WI38 (cell line): ENCODE data around the gene ROR1.
"Not testable (repeated sequence)": the region's sequence is repeated elsewhere in the genome, so short reads cannot be mapped to it uniquely, and the experiment has no call there.

ENCODE experiments used
- H3K4me3 ChIP-seq: 2 replicates; pipeline ENCODE4 v1.5.1; 2011; ENCODE audit warnings: low read depth, mild to moderate bottlenecking, control low read depth, low read length
- TF ChIP-seq, protein P1 (sequence below): IDR thresholded peaks from 2 replicates; pipeline ENCODE4 v1.5.1; 2012; ENCODE audit warnings: low read depth, mild to moderate bottlenecking, control low read depth, low read length

The ROR1 gene

DNA sequence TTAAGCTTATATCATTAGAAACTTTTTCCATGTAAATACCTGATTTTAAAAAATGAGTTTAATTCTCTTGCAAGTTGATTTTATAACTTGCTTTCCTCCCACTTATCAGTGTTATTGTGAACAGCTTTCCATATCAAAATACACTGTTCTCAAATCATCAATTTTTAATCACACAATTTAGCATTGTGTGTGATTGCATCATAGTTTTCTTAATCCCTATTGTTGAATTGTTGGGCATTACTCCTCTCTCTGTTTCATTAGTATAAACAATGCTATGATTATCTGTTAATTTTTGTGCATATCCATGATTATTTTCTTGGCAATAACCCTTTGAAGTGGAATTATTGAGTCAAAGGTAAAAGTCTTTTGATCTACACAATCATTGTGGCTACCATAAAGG lies 48.7 kb downstream of the ROR1 start:
- H3K4me3 ChIP-seq = no peak overlapping the region
- TF ChIP-seq, protein P1, sequence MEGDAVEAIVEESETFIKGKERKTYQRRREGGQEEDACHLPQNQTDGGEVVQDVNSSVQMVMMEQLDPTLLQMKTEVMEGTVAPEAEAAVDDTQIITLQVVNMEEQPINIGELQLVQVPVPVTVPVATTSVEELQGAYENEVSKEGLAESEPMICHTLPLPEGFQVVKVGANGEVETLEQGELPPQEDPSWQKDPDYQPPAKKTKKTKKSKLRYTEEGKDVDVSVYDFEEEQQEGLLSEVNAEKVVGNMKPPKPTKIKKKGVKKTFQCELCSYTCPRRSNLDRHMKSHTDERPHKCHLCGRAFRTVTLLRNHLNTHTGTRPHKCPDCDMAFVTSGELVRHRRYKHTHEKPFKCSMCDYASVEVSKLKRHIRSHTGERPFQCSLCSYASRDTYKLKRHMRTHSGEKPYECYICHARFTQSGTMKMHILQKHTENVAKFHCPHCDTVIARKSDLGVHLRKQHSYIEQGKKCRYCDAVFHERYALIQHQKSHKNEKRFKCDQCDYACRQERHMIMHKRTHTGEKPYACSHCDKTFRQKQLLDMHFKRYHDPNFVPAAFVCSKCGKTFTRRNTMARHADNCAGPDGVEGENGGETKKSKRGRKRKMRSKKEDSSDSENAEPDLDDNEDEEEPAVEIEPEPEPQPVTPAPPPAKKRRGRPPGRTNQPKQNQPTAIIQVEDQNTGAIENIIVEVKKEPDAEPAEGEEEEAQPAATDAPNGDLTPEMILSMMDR = no peak

DNA sequence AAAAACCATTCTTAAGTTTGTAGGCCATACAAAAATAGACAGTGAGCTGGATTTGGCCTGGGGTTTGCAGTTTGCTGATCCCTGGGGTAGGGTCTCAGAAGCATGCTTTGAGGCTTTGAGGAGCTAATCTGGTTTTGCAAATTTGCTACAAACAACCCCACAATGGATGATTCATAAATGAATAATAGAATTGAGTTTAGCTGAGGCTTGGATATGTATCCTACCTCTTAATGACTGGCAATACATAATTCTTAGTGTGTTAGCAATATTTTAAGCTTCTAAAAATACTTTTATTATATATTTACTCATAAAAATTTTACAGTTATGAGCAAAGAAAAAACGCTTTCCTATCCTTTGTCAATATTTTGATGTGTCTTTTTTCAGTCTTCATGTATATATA lies 50.6 kb downstream of the ROR1 start:
- TF ChIP-seq, protein P1 = no peak
- H3K4me3 ChIP-seq = no peak overlapping the region

DNA sequence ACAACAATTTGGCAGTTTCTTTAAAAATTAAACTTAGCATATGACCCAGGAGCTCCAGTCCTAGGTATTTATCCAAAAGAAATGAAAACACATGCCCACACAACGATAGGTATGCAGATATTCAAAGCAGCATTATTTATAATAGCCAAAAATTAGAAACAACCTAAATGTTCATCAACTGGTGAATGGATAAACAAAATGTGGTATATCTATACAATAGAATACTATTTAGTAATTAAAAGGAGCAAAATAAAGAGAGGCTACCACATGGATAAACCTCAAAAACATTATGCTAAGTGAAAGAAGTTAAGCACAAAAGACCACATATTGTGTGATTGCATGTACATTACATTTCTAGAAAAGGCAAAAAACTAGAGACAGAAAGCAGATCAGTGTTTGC lies 51.3 kb downstream of the ROR1 start:
- TF ChIP-seq, protein P1 = no peak

DNA sequence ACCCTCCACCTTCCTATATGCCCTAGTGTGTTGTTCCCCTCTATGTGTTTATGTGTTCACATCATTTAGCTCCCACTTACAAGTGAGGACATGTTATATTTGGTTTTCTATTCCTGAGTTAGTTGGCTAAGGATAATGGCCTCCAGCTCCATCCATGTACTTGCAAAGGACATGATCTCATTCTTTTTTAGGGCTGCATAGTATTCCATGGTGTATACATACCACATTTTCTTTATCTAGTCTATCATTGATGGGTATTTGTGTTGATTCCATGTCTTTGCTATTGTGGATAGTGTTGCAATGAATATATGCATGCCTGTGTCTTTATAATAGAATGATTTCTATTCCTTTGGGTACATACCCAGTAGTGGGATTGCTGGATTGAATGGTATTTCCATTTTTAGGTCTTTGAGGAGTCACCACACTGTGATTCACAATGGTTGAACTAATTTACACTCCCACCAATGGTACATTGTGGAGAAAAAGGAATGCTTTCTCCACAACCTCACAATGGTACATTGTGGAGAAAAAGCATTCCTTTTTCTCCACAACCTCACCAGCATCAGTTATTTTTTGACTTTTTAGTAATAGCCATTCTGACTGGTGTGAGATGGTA lies 52.5 kb downstream of the ROR1 start:
- H3K4me3 ChIP-seq = not testable (repeated sequence)

More for the DNA sequence above, 51.3 kb downstream of the ROR1 start:
- no peak overlapping the region for H3K4me3 ChIP-seq

DNA sequence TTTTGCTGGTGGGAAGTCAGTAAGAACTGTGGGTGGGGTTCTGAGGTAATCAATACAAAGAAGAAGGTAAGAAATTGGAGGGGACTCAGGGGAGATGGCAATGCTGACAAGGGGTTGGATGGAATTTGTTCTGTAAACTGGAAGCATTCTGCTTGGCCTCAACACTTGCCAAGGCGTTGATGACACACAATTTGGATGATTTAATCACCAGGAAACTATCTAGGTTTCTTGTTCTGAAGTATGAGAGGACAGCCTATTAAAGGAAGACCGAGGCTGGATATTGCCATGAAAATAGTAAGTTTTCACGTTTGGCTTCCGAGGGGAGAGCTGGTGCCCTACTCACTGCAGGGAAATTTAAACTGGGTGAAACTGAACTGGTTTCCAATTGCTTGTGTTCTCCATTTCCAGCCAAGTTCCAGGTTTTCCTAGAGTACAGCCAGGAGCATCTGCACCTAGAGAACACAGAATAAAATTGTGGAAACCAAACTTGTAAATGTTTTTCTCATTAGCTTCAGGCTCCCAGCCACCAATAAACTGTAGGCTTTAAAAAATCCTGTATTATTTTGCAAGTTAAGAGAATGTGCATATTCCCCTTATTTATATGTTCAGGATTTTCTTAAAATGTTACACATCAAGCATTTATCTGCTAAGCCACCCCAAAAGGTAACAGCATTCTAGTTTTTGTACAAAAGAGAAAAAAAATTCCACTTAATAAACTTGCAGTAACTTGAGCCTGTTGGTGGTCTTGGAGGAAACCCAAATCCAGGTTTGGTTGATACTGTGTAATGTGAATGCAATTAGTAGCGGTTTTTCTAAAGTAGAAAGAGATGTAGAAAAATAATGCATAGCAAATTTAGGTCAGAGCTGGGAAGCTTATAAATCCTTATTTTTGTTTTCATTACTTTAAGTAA lies 53.8 kb downstream of the ROR1 start:
- no peak overlapping the region for H3K4me3 ChIP-seq
- TF ChIP-seq, protein P1 = no peak

DNA sequence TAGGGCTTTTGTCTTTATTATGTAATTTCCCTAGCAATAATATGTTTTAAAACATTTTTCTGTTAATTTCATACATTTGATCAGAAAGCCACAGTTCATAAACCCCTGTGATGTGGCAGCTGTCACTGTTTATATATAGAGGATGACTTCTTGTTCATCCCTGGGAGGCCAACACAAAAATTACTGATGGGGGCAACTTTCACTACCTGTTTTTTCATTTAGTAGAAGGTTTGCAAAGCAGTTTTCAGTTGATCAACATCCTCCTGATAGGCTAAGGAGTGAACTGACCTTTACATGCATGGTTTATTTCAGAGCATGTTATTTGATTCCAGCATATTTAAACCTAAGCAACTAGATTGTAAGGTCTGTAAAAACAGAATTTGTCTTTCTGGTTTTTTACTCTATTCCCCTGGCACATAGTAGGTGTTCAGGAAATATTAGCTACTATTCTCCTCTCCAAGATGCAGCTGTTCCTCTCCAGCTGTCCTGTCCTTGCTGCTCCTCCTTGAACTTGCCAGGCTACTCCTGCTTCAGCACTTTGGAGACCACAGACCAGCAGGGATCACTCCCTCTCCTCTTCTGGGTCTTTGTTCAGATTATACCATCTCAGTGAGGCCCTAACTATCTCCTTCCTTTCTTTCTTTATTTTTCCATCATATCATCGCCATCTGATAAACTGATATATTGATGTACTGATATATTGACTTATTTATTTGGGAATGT lies 54.7 kb downstream of the ROR1 start:
- TF ChIP-seq, protein P1 = no peak
- H3K4me3 ChIP-seq = no peak overlapping the region

DNA sequence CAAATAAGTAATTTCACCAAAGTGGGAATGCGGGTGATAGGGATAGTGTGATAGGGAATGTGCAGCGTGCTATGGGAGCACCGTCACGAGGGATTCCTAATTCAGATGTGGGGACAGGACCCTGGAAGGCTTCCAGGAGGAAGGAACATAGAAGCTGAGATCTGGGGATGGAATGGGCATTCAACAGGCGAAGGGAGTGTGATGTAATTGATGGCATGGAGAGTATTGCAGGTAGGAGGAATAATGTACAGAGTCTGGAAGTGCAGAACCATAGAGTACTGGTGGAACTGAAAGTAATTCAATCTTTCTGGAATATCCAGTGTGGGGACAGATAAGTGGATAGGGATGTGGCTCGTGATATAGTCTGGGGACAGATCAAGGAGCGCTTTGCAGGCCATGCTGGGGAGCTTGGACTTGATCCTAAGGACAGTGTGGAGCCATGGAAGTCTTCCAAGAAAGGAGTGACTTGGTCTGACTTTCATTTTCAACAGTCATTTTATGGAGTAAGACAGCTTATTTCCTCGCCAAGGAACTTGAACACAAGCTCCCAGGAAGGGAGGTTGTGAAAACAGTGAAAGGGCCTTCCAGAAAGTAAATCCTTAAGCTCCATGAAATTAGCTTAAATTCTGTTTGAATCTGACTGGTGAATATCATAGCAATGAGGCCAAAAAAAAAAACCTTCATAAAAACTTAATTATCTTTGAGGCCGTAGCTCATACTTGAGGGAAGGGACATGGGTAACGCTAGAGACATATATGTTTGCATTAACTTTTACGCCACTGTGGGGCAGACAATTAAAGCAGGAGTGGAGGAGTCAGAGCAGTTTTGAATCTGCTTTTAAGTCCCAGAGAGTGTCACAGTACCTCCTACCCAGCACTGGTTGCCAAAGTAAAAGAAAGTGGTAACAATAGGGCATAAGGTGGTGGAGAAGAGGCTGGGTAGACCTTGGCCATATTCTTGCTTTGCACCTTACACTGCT lies 55.8 kb downstream of the ROR1 start:
- H3K4me3 ChIP-seq = no peak overlapping the region
- TF ChIP-seq, protein P1 = no peak
